NCI-H2171 (cell line): Measurements from ENCODE around the gene LTC4S.

Experiments
- DNase-seq: peaks from one replicate; lab custom pipeline; 2025; lab: John Stamatoyannopoulos, UW

Gene LTC4S

GRCh38 chr5:179812135-179812825, 18.5 kb downstream of the LTC4S start:
- no peak for DNase-seq

- no peak for DNase-seq
Measured at GRCh38 chr5:179812997-179813607, 19.3 kb downstream of the LTC4S start.

- no peak for DNase-seq
Measured at GRCh38 chr5:179814090-179814489, 20.3 kb downstream of the LTC4S start.

- DNase-seq: no peak
Measured at GRCh38 chr5:179815491-179816249, 21.9 kb downstream of the LTC4S start.

GRCh38 chr5:179816401-179816795, 22.6 kb downstream of the LTC4S start:
- DNase-seq: no peak

- DNase-seq: no peak
Measured at GRCh38 chr5:179816796-179817469, 23.1 kb downstream of the LTC4S start.

- no peak for DNase-seq
Measured at GRCh38 chr5:179817470-179817840, 23.7 kb downstream of the LTC4S start.

- no peak for DNase-seq
Measured at GRCh38 chr5:179817890-179818745, 24.3 kb downstream of the LTC4S start.

- no peak for DNase-seq
Measured at GRCh38 chr5:179818746-179819295, 25.0 kb downstream of the LTC4S start.

GRCh38 chr5:179819296-179820126, 25.7 kb downstream of the LTC4S start:
- no peak for DNase-seq

GRCh38 chr5:179820127-179820482, 26.3 kb downstream of the LTC4S start:
- DNase-seq: no peak

GRCh38 chr5:179820483-179821297, 26.9 kb downstream of the LTC4S start, which contains the start of gene SQSTM1:
Gene SQSTM1 (plus strand): TSS chr5:179820905. CDS start chr5:179820937, 32 bp downstream.
- peak; percentile 24 for DNase-seq

- no peak for DNase-seq
Measured at GRCh38 chr5:179821298-179822058, 27.7 kb downstream of the LTC4S start.

- no peak for DNase-seq
Measured at GRCh38 chr5:179822059-179822432, 28.3 kb downstream of the LTC4S start.

GRCh38 chr5:179822444-179822990, 28.7 kb downstream of the LTC4S start:
- DNase-seq: no peak

- DNase-seq: no peak
Measured at GRCh38 chr5:179823937-179824744, 30.4 kb downstream of the LTC4S start.

- DNase-seq: no peak
Measured at GRCh38 chr5:179824745-179825112, 30.9 kb downstream of the LTC4S start.
